GM12878 (cell line): ENCODE data around the gene HINFP. TPM values are rescaled to one million over a fixed set of nuclear protein-coding genes. Genes with fewer than 3 reads are reported as not detected.
"Not testable (repeated sequence)": the region's sequence is repeated elsewhere in the genome, so short reads cannot be mapped to it uniquely, and the experiment has no call there.

ENCODE experiments used
- ATAC-seq: fragments of 200-7000 bp; cut with Tn5 transposase; 3 replicates; pipeline ENCODE4 v1.9.1; 2020; ENCODE audit warnings: mild to moderate bottlenecking, moderate library complexity
- BruUV-seq: library from RNA; stranded (reverse); fragments of 400-500 nt; replicated peaks from 2 replicates; lab custom pipeline; 2021; lab: Mats Ljungman, UMichigan
- CTCF ChIA-PET: fragments of 300-600 bp; sonication (Branson Sonifier 250); formaldehyde crosslinking; extraction: SDS; loops from one replicate; lab custom pipeline; 2021; ENCODE audit warnings: inconsistent platforms; lab: Yijun Ruan, JAX
- POLR2A ChIA-PET: fragments of 350-600 bp; formaldehyde crosslinking; extraction: SDS; loops from one replicate; lab custom pipeline; 2021; ENCODE audit warnings: inconsistent platforms; lab: Charles Lee
- RAD21 ChIA-PET: fragments of 300-600 bp; sonication (Branson Sonifier 250); formaldehyde crosslinking; loops from one replicate; lab custom pipeline; 2023; ENCODE audit warnings: antibody characterized with exemption; ENCODE audit not compliant: unreplicated experiment; lab: Charles Lee
- SMC1A ChIA-PET: fragments of 300-600 bp; sonication (Branson Sonifier 250); formaldehyde crosslinking; loops from one replicate; lab custom pipeline; 2023; ENCODE audit not compliant: unreplicated experiment, uncharacterized antibody; lab: Charles Lee
- DNase-seq: peaks from one replicate; pipeline ENCODE4 v3.0.0-alpha.2; 2011; ENCODE audit warnings: low read depth, low spot score
- FAIRE-seq: peaks from 3 replicates; lab custom pipeline; 2011; peaks lifted over from hg19 to GRCh38; lab: Jason Lieb, UNC
- H2AFZ ChIP-seq: 2 replicates; pipeline ENCODE4 v1.6.0; 2011; ENCODE audit warnings: low read depth, low read length, control low read depth; ENCODE audit not compliant: control insufficient read depth
- H3K27ac ChIP-seq: 2 replicates; pipeline ENCODE4 v1.5.1; 2011; ENCODE audit warnings: control low read depth; ENCODE audit not compliant: control insufficient read depth, insufficient read depth
- H3K27me3 ChIP-seq, 2 experiments: replicated peaks in 1 of 2; 2 replicates each; pipeline versions ENCODE4 v1.6.0 to v1.6.1; 2011; ENCODE audit warnings: low read length in 1 of 2; ENCODE audit not compliant: control insufficient read depth in 2 of 2, insufficient read depth in 2 of 2
- H3K36me3 ChIP-seq, 2 experiments: 2 replicates each; pipeline ENCODE4 v1.5.1; 2011; ENCODE audit warnings: low read length in 1 of 2; ENCODE audit not compliant: control insufficient read depth in 2 of 2, insufficient read depth in 2 of 2
- H3K4me1 ChIP-seq: 2 replicates; pipeline ENCODE4 v1.6.1; 2011; ENCODE audit warnings: mild to moderate bottlenecking, low read length, moderate library complexity, mixed read lengths; ENCODE audit not compliant: control insufficient read depth, insufficient read depth
- H3K4me2 ChIP-seq: 2 replicates; pipeline ENCODE4 v1.6.0; 2011; ENCODE audit warnings: control low read depth; ENCODE audit not compliant: control insufficient read depth, insufficient read depth
- H3K4me3 ChIP-seq: fragments of 200-600 bp; sonication (generic); 2 replicates; pipeline ENCODE4 v1.5.1; 2016
- H3K79me2 ChIP-seq: 2 replicates; pipeline ENCODE4 v1.6.0; 2011; ENCODE audit warnings: low read length; ENCODE audit not compliant: control insufficient read depth, insufficient read depth
- H3K9ac ChIP-seq: 2 replicates; pipeline ENCODE4 v1.8.0; 2011; ENCODE audit warnings: low read length, control low read depth, mixed read lengths; ENCODE audit not compliant: control insufficient read depth, insufficient read depth
- H3K9me3 ChIP-seq: replicated peaks from 3 replicates; pipeline ENCODE4 v1.5.1; 2011; ENCODE audit warnings: mild to moderate bottlenecking, low read length; ENCODE audit not compliant: control insufficient read depth, insufficient read depth
- H4K20me1 ChIP-seq: 2 replicates; pipeline ENCODE4 v1.6.0; 2011; ENCODE audit not compliant: control insufficient read depth, insufficient read depth
- CTCF ChIP-seq, 3 experiments: IDR thresholded peaks in 2 of 3; conservative IDR thresholded peaks in 1 of 3; 2 replicates each; pipeline ENCODE4 v1.5.1; 2011; ENCODE audit warnings: low read depth in 3 of 3, low read length in 3 of 3, mild to moderate bottlenecking in 3 of 3, control low read depth in 2 of 3, moderate library complexity in 2 of 3, inconsistent platforms in 1 of 3, mixed read lengths in 1 of 3; ENCODE audit not compliant: control insufficient read depth in 2 of 3, insufficient read depth in 1 of 3; ENCODE audit errors: extremely low read depth in 1 of 3
- ZNF207 ChIP-seq: fragments of 450-650 bp; IDR thresholded peaks from 2 replicates; pipeline ENCODE4 v1.6.1; 2014; ENCODE audit warnings: antibody characterized with exemption, mild to moderate bottlenecking, borderline replicate concordance
- WGBS: methylation state at CpG from one replicate; pipeline ENCODE4 v1.1.6; 2016; ENCODE audit warnings: low lambda C conversion rate; ENCODE audit not compliant: insufficient replicate concordance, insufficient coverage; ENCODE audit errors: missing lambda C conversion rate; 5-methylcytosine and 5-hydroxymethylcytosine counted together
- in situ Hi-C: fragments of 300-500 bp; cut with MboI; formaldehyde crosslinking; loops from 9 replicates; pipeline ENCODE4 v1.14.3; 2018; ENCODE audit warnings: mixed read lengths
- intact Hi-C: fragments of 100-400 bp; cut with micrococcal nuclease; formaldehyde crosslinking; loops from one replicate; pipeline ENCODE4 v1.14.2; 2022; ENCODE audit not compliant: unreplicated experiment
- polyA plus RNA-seq, 11 experiments: library from polyadenylated mRNA; depleted of rRNA in 4 of 11; unstranded in 6 of 11; stranded (reverse) in 5 of 11; fragments of >200 nt; fragmentation: Nextera tagmentation in 4 of 11; fragmentation: Illumina TruSeq in 1 of 11; extraction: Ambion mirVana in 4 of 11; extraction: Trizol in 1 of 11; gene quantifications; 1 replicate in 1 of 11; 2 replicates in 10 of 11; pipeline versions ENCODE4 v1.2.1 to v1.2.3, GENCODE V29; 2011 to 2016; ENCODE audit warnings: inconsistent platforms in 2 of 11, missing spikeins in 2 of 11, low read depth in 1 of 11
- total RNA-seq, 4 experiments: library from RNA; depleted of rRNA in 3 of 4; stranded (reverse); fragments of >200 nt in 3 of 4; fragmentation: Illumina TruSeq in 1 of 4; extraction: Trizol in 1 of 4; gene quantifications; 2 replicates each; pipeline versions ENCODE4 v1.2.1 to v1.2.3, GENCODE V29; 2013 to 2021

Gene HINFP
- total and polyA plus RNA-seq, 10 of the 15 experiments (the other 5 are each of a cell fraction or from before 2014, with no cell fraction given): 13.1 to 26.3 (median 18.6) TPM

DNA sequence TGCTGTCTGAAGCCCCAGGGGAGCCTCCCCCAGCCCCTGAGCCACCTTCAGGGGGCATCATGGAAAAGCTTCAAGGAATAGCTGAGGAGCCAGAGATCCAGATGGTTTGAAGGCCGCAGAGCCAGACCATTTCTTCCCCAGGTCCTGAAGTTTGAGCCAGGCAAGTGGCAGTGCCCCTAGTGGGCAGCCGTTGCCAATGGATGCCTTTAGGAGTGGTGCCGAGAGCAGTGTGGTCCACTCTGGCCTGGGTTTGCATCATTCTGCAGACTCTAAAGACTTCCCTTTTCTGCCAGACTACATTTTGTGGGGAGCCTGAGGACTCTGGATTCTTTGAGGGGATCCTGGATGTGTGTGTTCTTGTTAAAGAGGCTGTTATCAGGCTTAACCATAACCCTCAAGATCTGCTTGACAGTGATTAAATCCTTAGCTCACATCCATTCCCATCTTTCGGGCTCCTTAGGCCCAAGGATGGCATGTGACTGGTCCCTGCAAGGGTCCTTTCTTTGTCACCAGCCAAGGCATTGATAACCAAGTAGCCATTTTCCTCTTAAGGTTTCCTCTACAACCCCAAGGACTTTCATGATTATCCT, 13.1 kb downstream of the HINFP start:
- no peak overlapping the region for H3K9ac ChIP-seq
- H3K27me3 ChIP-seq: no peaks in the 10 kb centered on the region
- POLR2A ChIA-PET: no interaction called here
- WGBS: 78% methylated on average over 4 of the region's 4 CpGs
- H4K20me1 ChIP-seq: no peaks in the 10 kb centered on the region
- no peak for TF ChIP-seq ZNF207
- TF ChIP-seq CTCF (IDR thresholded peaks at IDR 0.05 in 2 of 3, conservative IDR thresholded peaks at IDR 0.05 in 1 of 3; ENCODE audit: control insufficient read depth in 2 of 3, extremely low read depth in 1 of 3, insufficient read depth in 1 of 3, low read depth in 3 of 3, low read length in 3 of 3): peak; percentile 30 to 78 (median 59)
- FAIRE-seq (no peak), ATAC-seq (peak; percentile 79), DNase-seq (no peak)
- H3K4me2 ChIP-seq: no peak overlapping the region
- RAD21 ChIA-PET: interaction anchor here (0.6 kb wide), 1 partner anchor 49 kb away, joined by 3 read pairs; no protein-coding TSS in a partner anchor
- no peak overlapping the region for H2AFZ ChIP-seq
- no peak overlapping the region for H3K4me3 ChIP-seq
- H3K36me3 ChIP-seq: peaks cover 6 to 16% of the 10 kb centered on the region in 2 experiments
- no peaks in the 10 kb centered on the region for H3K9me3 ChIP-seq
- SMC1A ChIA-PET: interaction anchor here (1.1 kb wide), 1 partner anchor 377 kb away, joined by 3 read pairs; no protein-coding TSS in a partner anchor
- H3K27ac ChIP-seq: no peak overlapping the region
- H3K4me1 ChIP-seq: no peaks in the 10 kb centered on the region
- CTCF ChIA-PET: interaction anchor here (0.7 to 2.5 kb wide), 5 partner anchors 8 to 97 kb away, joined by 3 to 7 read pairs (median 3); no protein-coding TSS in a partner anchor
- no TSS peak for BruUV-seq
- in situ Hi-C loops: no loop called here
- intact Hi-C loops: no loop called here
- H3K79me2 ChIP-seq: no peaks in the 10 kb centered on the region

DNA sequence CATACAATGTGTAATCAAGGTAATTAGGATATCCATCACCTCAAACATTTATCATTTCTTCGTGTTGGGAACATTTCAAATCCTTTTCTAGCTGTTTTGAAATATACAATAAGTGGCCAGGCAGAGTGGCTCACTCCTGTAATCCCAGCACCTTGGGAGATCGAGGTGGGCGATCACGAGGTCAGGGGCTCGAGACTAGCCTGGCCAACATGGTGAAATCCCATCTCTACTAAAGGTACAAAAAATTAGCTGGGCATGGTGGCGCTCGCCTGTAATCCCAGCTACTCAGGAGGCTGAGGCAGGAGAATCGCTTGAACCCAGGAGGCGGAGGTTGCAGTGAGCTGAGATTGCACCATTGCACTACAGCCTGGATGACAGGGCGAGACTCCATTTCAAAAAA, 17.9 kb downstream of the HINFP start:
- H3K9me3 ChIP-seq, H3K36me3 ChIP-seq, DNase-seq, intact Hi-C loops, FAIRE-seq, H3K79me2 ChIP-seq, H3K4me1 ChIP-seq, H3K27ac ChIP-seq, H3K27me3 ChIP-seq, in situ Hi-C loops, SMC1A ChIA-PET, ATAC-seq, H2AFZ ChIP-seq, H3K9ac ChIP-seq, H4K20me1 ChIP-seq, H3K4me2 ChIP-seq, H3K4me3 ChIP-seq, BruUV-seq, RAD21 ChIA-PET: not testable (repeated sequence)
- 70% methylated on average over 10 of the region's 10 CpGs for WGBS
- CTCF ChIA-PET: interaction anchor here (0.9 to 1.3 kb wide), 3 partner anchors 12 to 31 kb away, joined by 3 read pairs; partner anchors contain the start of gene HINFP
- POLR2A ChIA-PET: interaction anchor here (0.6 kb wide), 1 partner anchor 31 kb away, joined by 4 read pairs; no protein-coding TSS in a partner anchor
